ENCODE measurements around the gene FRYL. TPM values are rescaled to one million over a fixed set of nuclear protein-coding genes. Genes with fewer than 3 reads are reported as not detected.
A peak's percentile ranks its signal among the peaks of the same experiment; 100 is the strongest.

FRYL gene
- total RNA-seq, 4 donors from 2014 or later, result 46.0 to 66.5 (median 55.8) TPM

GRCh38 chr4:48546336-48546735 is 233.7 kb downstream of the FRYL start:
- Histone ChIP-seq H3K27ac (replicated peaks in 1 of 4) (no peak overlapping the region), H3K27me3 (no peaks in the 10 kb centered on the region), H3K36me3 (peaks cover 35 to 95% (median 88%) of the 10 kb centered on the region in 4 donors), H3K4me1 (no peaks in the 10 kb centered on the region), H3K4me3 (no peak overlapping the region), H3K9me3 (no peaks in the 10 kb centered on the region)
- 70% methylated on average over 2 of the region's 2 CpGs for WGBS
- intact Hi-C loops (cut with DNase I), result no loop called here
- no peak for DNase-seq (ENCODE audit: extremely low spot score)
- TF ChIP-seq POLR2AphosphoS5 (IDR thresholded peaks at IDR 0.05) (no peak), CTCF (IDR thresholded peaks at IDR 0.05) (peak; percentile 24 to 40 (median 33)), EP300 (IDR thresholded peaks at IDR 0.05) (no peak), POLR2A (IDR thresholded peaks at IDR 0.05; ENCODE audit: low read depth) (no peak)

- Histone ChIP-seq H3K4me1 (peaks cover 0 to 10% (median 6%) of the 10 kb centered on the region in 4 donors), H3K9me3 (no peaks in the 10 kb centered on the region), H3K36me3 (peaks cover 31 to 92% (median 76%) of the 10 kb centered on the region in 4 donors), H3K27me3 (no peaks in the 10 kb centered on the region), H3K27ac (replicated peaks in 1 of 4) (no peak overlapping the region), H3K4me3 (no peak overlapping the region)
- TF ChIP-seq CTCF (IDR thresholded peaks at IDR 0.05) (no peak), POLR2AphosphoS5 (IDR thresholded peaks at IDR 0.05) (no peak), POLR2A (IDR thresholded peaks at IDR 0.05; ENCODE audit: low read depth) (no peak), EP300 (IDR thresholded peaks at IDR 0.05) (no peak)
- no peak for DNase-seq (ENCODE audit: extremely low spot score)
- WGBS, result 94% methylated on average over 3 of the region's 3 CpGs
- intact Hi-C loops (cut with DNase I), result no loop called here
Observed at GRCh38 chr4:48543796-48544195, 236.3 kb downstream of the FRYL start.

GRCh38 chr4:48542888-48543287 is 237.2 kb downstream of the FRYL start:
- WGBS, result 95% methylated on average over 2 of the region's 2 CpGs
- TF ChIP-seq POLR2AphosphoS5 (IDR thresholded peaks at IDR 0.05) (no peak), POLR2A (IDR thresholded peaks at IDR 0.05; ENCODE audit: low read depth) (no peak), EP300 (IDR thresholded peaks at IDR 0.05) (no peak), CTCF (IDR thresholded peaks at IDR 0.05) (no peak)
- H3K4me3 ChIP-seq, result no peak overlapping the region
- no peak overlapping the region for H3K27ac ChIP-seq (replicated peaks in 1 of 4)
- intact Hi-C loops (cut with DNase I), result no loop called here
- no peaks in the 10 kb centered on the region for H3K27me3 ChIP-seq
- H3K4me1 ChIP-seq, result peaks cover 0 to 14% (median 13%) of the 10 kb centered on the region in 4 donors
- H3K9me3 ChIP-seq, result no peaks in the 10 kb centered on the region
- DNase-seq (ENCODE audit: extremely low spot score), result no peak
- peaks cover 27 to 83% (median 67%) of the 10 kb centered on the region in 4 donors for H3K36me3 ChIP-seq

- DNase-seq (ENCODE audit: extremely low spot score), result no peak
- 94% methylated on average over 3 of the region's 3 CpGs for WGBS
- Histone ChIP-seq H3K9me3 (no peaks in the 10 kb centered on the region), H3K27me3 (no peaks in the 10 kb centered on the region), H3K4me1 (peaks cover 0 to 14% (median 13%) of the 10 kb centered on the region in 4 donors), H3K4me3 (no peak overlapping the region), H3K36me3 (peaks cover 27 to 76% (median 51%) of the 10 kb centered on the region in 4 donors), H3K27ac (replicated peaks in 1 of 4) (no peak overlapping the region)
- TF ChIP-seq EP300 (IDR thresholded peaks at IDR 0.05) (no peak), POLR2AphosphoS5 (IDR thresholded peaks at IDR 0.05) (no peak), CTCF (IDR thresholded peaks at IDR 0.05) (no peak), POLR2A (IDR thresholded peaks at IDR 0.05; ENCODE audit: low read depth) (no peak)
- intact Hi-C loops (cut with DNase I), result no loop called here
Observed at GRCh38 chr4:48539597-48539996, 240.5 kb downstream of the FRYL start.

- Histone ChIP-seq H3K9me3 (no peaks in the 10 kb centered on the region), H3K27ac (replicated peaks in 1 of 4) (no peak overlapping the region), H3K36me3 (peaks cover 30 to 76% (median 52%) of the 10 kb centered on the region in 4 donors), H3K27me3 (no peaks in the 10 kb centered on the region), H3K4me3 (no peak overlapping the region), H3K4me1 (peaks cover 0 to 14% (median 13%) of the 10 kb centered on the region in 4 donors)
- TF ChIP-seq POLR2AphosphoS5 (IDR thresholded peaks at IDR 0.05) (no peak), EP300 (IDR thresholded peaks at IDR 0.05) (no peak), POLR2A (IDR thresholded peaks at IDR 0.05; ENCODE audit: low read depth) (no peak), CTCF (IDR thresholded peaks at IDR 0.05) (no peak)
- intact Hi-C loops (cut with DNase I), result no loop called here
- DNase-seq (ENCODE audit: extremely low spot score), result no peak
Observed at GRCh38 chr4:48538358-48538757, 241.7 kb downstream of the FRYL start.
